Right atrium auricular region (tissue), 2 donors: ENCODE results near the gene PICK1. TPM values are rescaled to one million over a fixed set of nuclear protein-coding genes. Genes with fewer than 3 reads are reported as not detected.

Experiments
- DNase-seq: peaks from one replicate; pipeline ENCODE4 v3.0.0-alpha.2; 2019; ENCODE audit warnings: low spot score
- H3K27ac ChIP-seq, 2 donors: fragments of 200-600 bp; sonication (generic); 1 replicate in 1 of 2; 2 replicates in 1 of 2; pipeline ENCODE4 v1.5.1; 2016 to 2019
- H3K27me3 ChIP-seq, 2 donors: fragments of 200-600 bp; sonication (generic); one replicate each; pipeline versions ENCODE4 v1.5.1 to v1.6.0; 2017 to 2019
- H3K36me3 ChIP-seq: fragments of 200-600 bp; sonication (generic); one replicate; pipeline ENCODE4 v1.5.1; 2016
- H3K4me1 ChIP-seq, 2 donors: fragments of 200-600 bp; sonication (generic); one replicate each; pipeline versions ENCODE4 v1.5.1 to v1.6.0; 2017 to 2019
- H3K4me3 ChIP-seq, 2 donors: fragments of 200-600 bp; sonication (generic); 1 replicate in 1 of 2; 2 replicates in 1 of 2; pipeline ENCODE4 v1.5.1; 2017 to 2019; ENCODE audit warnings: mild to moderate bottlenecking in 1 of 2, moderate library complexity in 1 of 2
- H3K9me3 ChIP-seq, 2 donors: fragments of 200-600 bp; sonication (generic); one replicate each; pipeline ENCODE4 v1.5.1; 2019
- total RNA-seq, 2 donors: library from RNA; depleted of rRNA; stranded (reverse); fragments of >200 nt; gene quantifications; one replicate each; pipeline ENCODE4 v1.1.0, GENCODE V29; 2016
- TF ChIP-seq, protein P1 (sequence below), 2 donors: fragments of 200-600 bp; sonication (generic); IDR thresholded peaks; one replicate each; pipeline ENCODE4 v1.5.1; 2019; ENCODE audit warnings: antibody characterized with exemption in 2 of 2

The PICK1 gene
- total RNA-seq, 2 donors from 2014 or later: 33.1 to 36.0 TPM

DNA sequence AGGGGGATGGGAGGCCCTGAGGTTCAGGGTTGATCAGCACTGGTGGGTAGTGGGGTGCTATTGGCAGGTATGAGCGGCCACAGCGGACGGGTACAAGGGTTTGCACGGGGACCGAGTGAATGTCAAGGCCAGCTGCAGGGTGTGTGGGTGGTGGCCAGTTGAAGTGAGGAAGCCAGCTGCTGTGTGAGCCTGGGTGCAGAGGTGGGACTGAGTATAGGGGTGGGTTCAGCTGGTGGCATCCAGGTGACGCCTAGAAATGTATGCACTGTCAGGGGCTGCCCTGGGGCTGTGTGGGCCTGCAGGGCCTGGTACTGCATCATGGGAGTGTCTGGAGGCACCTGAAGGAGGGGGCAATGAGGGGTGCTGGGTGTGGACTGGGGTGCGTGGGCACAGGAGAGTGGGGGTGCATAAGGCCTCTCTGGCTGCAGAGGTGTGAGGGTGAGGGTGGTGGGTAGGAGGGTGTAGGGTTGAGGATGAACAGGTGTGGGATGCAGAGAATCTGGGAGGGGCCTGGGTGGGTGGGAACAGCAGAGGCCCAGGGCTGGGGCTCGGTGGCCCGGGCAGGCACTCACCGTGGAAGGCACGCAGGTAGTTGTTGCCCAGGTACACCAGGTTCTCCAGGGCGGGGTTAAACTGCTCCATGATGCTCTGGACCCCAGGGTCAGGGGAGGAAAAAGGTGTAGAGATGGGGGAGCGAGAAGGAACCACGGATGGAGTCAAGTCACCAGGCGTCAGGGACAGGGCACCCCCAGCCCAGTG is 51.5 kb downstream of the PICK1 start:
- Histone ChIP-seq H3K9me3 (no peaks in the 10 kb centered on the region), H3K36me3 (no peaks in the 10 kb centered on the region), H3K27me3 (no peaks in the 10 kb centered on the region), H3K4me3 (no peak overlapping the region), H3K27ac (no peak overlapping the region), H3K4me1 (peaks cover 0 to 7% of the 10 kb centered on the region in 2 donors)
- no peak for DNase-seq
- TF ChIP-seq, protein P1, sequence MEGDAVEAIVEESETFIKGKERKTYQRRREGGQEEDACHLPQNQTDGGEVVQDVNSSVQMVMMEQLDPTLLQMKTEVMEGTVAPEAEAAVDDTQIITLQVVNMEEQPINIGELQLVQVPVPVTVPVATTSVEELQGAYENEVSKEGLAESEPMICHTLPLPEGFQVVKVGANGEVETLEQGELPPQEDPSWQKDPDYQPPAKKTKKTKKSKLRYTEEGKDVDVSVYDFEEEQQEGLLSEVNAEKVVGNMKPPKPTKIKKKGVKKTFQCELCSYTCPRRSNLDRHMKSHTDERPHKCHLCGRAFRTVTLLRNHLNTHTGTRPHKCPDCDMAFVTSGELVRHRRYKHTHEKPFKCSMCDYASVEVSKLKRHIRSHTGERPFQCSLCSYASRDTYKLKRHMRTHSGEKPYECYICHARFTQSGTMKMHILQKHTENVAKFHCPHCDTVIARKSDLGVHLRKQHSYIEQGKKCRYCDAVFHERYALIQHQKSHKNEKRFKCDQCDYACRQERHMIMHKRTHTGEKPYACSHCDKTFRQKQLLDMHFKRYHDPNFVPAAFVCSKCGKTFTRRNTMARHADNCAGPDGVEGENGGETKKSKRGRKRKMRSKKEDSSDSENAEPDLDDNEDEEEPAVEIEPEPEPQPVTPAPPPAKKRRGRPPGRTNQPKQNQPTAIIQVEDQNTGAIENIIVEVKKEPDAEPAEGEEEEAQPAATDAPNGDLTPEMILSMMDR (IDR thresholded peaks at IDR 0.05): no peak

DNA sequence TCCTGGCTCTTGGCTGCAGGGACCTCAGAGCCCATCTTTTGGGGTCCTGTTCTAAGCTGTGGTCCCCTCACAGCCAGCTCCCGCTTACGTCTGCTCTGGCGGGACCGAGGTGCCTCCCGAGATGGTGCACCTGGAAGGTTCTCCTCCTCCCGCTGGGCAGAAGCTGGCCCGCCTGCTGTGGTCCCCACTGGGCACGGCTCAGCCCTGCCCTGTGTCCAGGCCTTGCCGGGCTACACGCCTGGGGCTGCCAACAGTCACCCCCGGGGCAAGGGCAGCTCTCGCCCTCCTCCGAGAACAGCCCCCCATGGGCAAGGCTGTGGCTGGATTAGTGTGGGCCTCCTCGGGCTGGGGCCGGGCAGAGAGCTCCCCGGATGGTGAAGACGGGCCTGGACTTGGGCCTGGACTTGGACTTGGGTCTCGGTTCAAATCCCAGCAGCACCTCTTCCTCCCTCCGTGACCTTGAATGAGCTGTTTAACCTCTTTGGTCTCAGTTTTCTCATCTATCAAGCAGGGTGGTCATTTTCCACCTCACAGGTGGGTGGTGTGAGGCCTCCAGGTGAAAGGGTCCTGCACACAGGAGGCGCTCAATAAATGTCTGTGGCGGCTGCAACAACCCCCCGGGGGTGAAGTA is 52.3 kb downstream of the PICK1 start:
- H3K27ac ChIP-seq: no peak overlapping the region
- no peaks in the 10 kb centered on the region for H3K27me3 ChIP-seq
- DNase-seq: no peak
- peaks cover 0 to 11% of the 10 kb centered on the region in 2 donors for H3K4me1 ChIP-seq
- TF ChIP-seq, protein P1 (IDR thresholded peaks at IDR 0.05): no peak
- H3K36me3 ChIP-seq: no peaks in the 10 kb centered on the region
- H3K4me3 ChIP-seq: no peak overlapping the region
- H3K9me3 ChIP-seq: no peaks in the 10 kb centered on the region

DNA sequence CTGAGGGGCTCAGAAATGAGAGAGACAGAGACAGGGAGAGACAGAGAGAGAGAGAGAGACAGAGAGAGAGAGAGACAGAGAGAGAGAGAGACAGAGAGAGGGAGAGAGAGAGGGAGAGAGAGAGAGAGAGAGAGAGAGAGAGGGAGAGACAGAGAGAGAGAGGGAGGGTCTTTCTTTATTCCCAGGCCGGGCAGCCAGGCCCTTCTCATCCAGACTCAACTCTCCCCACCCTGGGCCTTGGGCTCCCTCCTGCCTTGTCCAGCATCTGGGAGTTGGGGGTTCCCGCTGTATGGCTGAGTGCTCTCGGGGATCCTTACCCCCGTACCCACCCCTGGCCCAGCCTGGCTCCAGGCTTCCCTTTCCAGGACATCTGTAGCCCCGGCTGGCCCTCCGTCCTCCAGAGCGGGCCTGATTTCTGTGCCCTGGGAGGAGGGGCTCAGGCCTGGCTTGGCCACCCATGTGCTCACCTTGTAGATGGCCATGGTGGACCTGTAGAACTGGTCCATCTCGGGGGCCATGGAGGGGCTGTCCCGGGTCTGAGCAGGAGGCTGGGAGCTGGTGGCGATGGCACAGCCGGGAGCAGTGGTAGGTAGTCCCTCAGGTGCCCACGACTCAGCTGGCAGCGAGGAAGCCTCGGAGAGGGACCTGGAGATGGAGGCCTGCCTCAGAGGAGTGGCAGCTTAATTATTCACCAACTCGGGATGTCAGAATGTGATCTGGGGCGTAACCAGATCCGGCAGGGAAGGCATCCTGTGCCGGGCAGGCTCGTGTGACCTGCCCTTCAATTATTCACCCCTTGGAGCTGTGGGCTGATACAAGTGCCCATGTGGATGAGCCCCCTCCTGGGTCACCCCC is 53.0 kb downstream of the PICK1 start, which contains the start of gene BAIAP2L2:
Gene BAIAP2L2, minus strand, starts transcription at position 677 of the 855 bp plus-strand sequence. Its CDS starts 159 bp downstream, at position 518.
- Histone ChIP-seq H3K9me3 (no peaks in the 10 kb centered on the region), H3K27me3 (no peaks in the 10 kb centered on the region), H3K4me1 (peaks cover 0 to 19% of the 10 kb centered on the region in 2 donors), H3K4me3 (no peak within 1 kb of the TSS), H3K36me3 (no peaks in the 10 kb centered on the region), H3K27ac (no peak within 1 kb of the TSS)
- TF ChIP-seq, protein P1 (IDR thresholded peaks at IDR 0.05): no peak
- DNase-seq: no peak

DNA sequence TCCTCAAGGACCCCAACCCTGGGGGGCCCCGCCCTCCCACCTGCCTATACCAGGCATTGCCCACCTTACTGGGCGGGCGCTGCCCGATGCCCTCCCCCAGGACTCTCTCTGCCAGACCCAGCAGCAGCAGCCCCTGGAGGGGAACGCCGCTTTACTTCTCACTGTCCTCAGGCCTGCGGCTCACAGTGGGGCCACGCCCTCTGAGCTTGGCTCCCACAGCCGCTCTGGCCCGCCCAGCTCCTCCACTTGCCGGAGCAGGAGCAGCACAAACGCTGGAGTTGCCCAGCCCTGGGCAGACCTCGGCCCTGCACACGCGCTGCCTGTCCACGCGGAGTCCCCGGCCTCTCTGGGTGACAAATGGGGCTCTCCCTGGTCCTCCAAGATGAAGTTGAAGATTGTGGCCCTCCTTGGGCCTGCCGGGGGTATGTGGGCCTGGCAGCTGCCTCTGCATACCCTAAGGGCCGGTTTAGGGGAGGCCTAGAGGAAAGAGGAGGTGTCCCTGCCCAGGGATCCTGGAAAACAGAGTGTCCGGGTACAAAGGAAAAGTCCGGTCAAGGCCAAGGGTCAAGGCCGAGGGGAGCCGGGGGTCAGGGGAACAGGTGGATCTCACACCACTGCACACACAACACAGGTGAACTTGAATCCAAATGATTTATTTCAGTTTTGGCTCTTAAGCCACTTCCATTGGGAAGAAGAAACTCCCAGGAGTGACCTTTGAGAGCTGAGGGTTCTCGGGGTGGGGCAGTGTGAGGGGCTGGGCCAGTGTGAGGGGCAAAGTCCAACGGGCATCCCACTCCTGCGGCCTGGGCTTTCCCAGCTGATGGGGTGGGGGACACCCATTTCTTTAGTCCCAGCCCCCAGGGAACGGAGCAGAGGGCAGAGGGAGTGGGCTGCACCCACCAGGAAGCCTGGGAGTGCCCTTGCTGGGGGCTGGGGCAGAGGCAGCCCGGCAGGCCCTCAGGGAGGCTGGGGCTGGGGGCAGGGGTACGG is 54.0 kb downstream of the PICK1 start:
- H3K9me3 ChIP-seq: no peaks in the 10 kb centered on the region
- H3K36me3 ChIP-seq: no peaks in the 10 kb centered on the region
- TF ChIP-seq, protein P1 (IDR thresholded peaks at IDR 0.05): no peak
- H3K4me1 ChIP-seq: peaks cover 0 to 19% of the 10 kb centered on the region in 2 donors
- H3K27me3 ChIP-seq: no peaks in the 10 kb centered on the region
- DNase-seq: no peak
- H3K27ac ChIP-seq: no peak overlapping the region
- H3K4me3 ChIP-seq: no peak overlapping the region

DNA sequence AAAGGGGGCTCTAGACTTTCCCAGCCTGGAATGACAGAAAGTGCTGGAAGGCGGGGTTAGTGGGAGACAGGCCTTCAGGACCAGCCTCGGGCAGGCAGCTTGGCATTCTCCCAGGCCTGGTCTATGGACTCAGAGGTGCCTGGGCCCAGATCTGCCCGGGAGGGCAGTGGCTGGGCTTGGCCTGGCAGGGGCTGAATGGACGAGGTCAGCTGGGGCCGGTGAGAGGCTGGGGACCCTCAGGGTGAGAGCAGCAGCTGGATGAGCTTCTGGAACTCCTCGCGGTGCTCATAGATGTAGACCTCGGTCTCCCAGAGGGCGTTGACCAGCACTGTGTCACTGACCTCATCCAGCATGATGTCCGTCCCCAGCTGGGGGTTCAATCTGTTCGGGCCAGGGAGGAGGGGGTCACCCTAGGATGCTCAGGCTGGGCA is 54.7 kb downstream of the PICK1 start:
- TF ChIP-seq, protein P1 (IDR thresholded peaks at IDR 0.05): no peak
- no peak for DNase-seq
- H3K4me1 ChIP-seq: peaks cover 0 to 19% of the 10 kb centered on the region in 2 donors
- H3K27me3 ChIP-seq: no peaks in the 10 kb centered on the region
- H3K36me3 ChIP-seq: no peaks in the 10 kb centered on the region
- no peaks in the 10 kb centered on the region for H3K9me3 ChIP-seq
- no peak overlapping the region for H3K4me3 ChIP-seq
- H3K27ac ChIP-seq: no peak overlapping the region
